Upper lobe of right lung (tissue), 1 donor: Measurements from ENCODE around the gene POT1. TPM values are rescaled to one million over a fixed set of nuclear protein-coding genes. Genes with fewer than 3 reads are reported as not detected.

Experiments
- ATAC-seq: fragments of 200-7000 bp; cut with Tn5 transposase; one replicate; pipeline ENCODE4 v1.9.1; 2020; ENCODE audit warnings: mild to moderate bottlenecking, moderate library complexity
- DNase-seq: peaks from one replicate; pipeline ENCODE4 v3.0.0-alpha.2; 2020
- H3K27ac ChIP-seq: fragments of 200-600 bp; one replicate; pipeline ENCODE4 v1.8.0; 2022
- H3K27me3 ChIP-seq: fragments of 200-600 bp; one replicate; pipeline ENCODE4 v1.8.0; 2022; ENCODE audit warnings: mild to moderate bottlenecking
- H3K36me3 ChIP-seq: fragments of 200-600 bp; one replicate; pipeline ENCODE4 v1.8.0; 2022
- H3K4me1 ChIP-seq: fragments of 200-600 bp; one replicate; pipeline ENCODE4 v1.8.0; 2022
- H3K4me3 ChIP-seq: fragments of 200-600 bp; one replicate; pipeline ENCODE4 v1.8.0; 2022; ENCODE audit warnings: mild to moderate bottlenecking
- H3K9me3 ChIP-seq: fragments of 200-600 bp; one replicate; pipeline ENCODE4 v1.8.0; 2022
- intact Hi-C: fragments of 100-400 bp; cut with DNase I; formaldehyde crosslinking; loops from one replicate; pipeline ENCODE4 v1.11.0; 2022
- total RNA-seq: library from RNA; stranded (reverse); fragmentation: NEBNext Ultra II Directional; extraction: Animal tissue kit (Norgen Biotek cat#: 25700); gene quantifications from one replicate; pipeline ENCODE4 v1.2.1, GENCODE V29; 2021
- TF ChIP-seq, protein P1 (sequence below): fragments of 200-600 bp; IDR thresholded peaks from one replicate; pipeline ENCODE4 v1.8.0; 2022; ENCODE audit warnings: antibody characterized with exemption
- donor health status: DM: no; HTN: yes; CAD: no; lungs with severe emphysema.

POT1 gene
- total RNA-seq, 1 donor from 2014 or later: 15.7 TPM

DNA sequence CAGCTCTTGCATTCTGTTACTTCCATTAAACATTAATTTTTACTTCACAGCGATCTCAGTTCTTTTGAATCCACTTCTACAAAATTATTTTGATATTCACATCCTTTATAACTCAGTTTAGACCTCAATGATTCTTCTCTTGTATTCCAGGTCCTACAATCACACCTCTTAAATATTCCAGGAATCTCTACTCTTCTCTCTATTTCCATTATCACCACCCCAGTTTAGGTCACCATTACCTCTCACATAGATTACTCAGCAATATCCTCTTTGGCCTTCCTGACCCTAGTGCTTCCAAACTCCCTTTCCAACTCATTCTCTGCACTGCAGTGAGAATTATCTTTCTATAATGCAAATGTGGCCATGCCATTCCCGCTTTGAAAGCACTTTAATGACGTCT lies 136.9 kb downstream of the POT1 start:
- no peak for DNase-seq

DNA sequence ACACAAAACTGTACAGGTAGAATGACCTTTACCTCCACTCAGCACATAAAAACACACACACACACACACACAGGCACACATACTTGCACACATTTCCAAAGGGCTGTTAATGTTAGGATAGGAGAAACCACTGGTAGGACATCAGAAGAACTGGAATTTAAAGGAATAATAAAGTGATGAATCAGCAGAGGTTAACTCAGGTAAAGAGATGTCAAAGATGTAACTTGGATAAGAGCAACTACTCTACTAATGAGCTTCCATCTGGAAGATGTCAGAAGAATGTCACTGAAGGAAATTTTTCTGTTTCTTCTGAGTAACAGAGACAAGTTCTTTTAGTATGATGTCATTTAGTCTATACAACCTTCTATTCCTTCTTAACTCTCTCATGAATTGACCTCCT lies 137.6 kb downstream of the POT1 start:
- Histone ChIP-seq H3K27ac (no peak overlapping the region), H3K27me3 (no peaks in the 10 kb centered on the region), H3K9me3 (no peaks in the 10 kb centered on the region), H3K4me3 (no peak overlapping the region), H3K36me3 (no peaks in the 10 kb centered on the region), H3K4me1 (no peaks in the 10 kb centered on the region)
- intact Hi-C loops: no loop called here
- ATAC-seq (no peak), DNase-seq (no peak)
- TF ChIP-seq, protein P1, sequence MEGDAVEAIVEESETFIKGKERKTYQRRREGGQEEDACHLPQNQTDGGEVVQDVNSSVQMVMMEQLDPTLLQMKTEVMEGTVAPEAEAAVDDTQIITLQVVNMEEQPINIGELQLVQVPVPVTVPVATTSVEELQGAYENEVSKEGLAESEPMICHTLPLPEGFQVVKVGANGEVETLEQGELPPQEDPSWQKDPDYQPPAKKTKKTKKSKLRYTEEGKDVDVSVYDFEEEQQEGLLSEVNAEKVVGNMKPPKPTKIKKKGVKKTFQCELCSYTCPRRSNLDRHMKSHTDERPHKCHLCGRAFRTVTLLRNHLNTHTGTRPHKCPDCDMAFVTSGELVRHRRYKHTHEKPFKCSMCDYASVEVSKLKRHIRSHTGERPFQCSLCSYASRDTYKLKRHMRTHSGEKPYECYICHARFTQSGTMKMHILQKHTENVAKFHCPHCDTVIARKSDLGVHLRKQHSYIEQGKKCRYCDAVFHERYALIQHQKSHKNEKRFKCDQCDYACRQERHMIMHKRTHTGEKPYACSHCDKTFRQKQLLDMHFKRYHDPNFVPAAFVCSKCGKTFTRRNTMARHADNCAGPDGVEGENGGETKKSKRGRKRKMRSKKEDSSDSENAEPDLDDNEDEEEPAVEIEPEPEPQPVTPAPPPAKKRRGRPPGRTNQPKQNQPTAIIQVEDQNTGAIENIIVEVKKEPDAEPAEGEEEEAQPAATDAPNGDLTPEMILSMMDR: no peak

More for the DNA sequence above, 136.9 kb downstream of the POT1 start:
- Histone ChIP-seq H3K4me3 (no peak overlapping the region), H3K4me1 (no peaks in the 10 kb centered on the region), H3K36me3 (no peaks in the 10 kb centered on the region), H3K27ac (no peak overlapping the region), H3K27me3 (no peaks in the 10 kb centered on the region), H3K9me3 (no peaks in the 10 kb centered on the region)
- intact Hi-C loops: no loop called here
- ATAC-seq: no peak
- TF ChIP-seq, protein P1: no peak

DNA sequence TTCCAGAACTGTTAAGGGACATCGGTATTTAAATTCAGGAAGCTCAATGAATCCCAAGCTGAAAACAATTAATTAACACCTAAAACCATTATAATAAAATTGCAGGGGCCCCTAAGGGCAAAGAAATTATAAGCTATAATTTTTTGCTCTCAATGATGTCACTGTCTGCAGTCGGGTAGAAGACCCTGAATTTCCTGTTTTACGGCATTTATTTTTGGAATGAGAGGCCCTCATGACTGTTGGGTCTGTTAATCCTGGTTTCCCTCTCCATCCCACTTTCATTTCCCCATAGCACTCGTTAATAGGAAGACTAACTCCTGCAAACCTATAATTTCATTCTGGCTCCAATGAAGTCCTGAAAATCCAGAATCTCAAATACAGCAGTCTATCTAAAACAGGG lies 138.2 kb downstream of the POT1 start:
- TF ChIP-seq, protein P1: no peak
- H3K4me3 ChIP-seq: no peak overlapping the region
- DNase-seq (no peak), ATAC-seq (no peak)
- H3K27ac ChIP-seq: no peak overlapping the region
- intact Hi-C loops: no loop called here
- H3K4me1 ChIP-seq: no peaks in the 10 kb centered on the region
- H3K27me3 ChIP-seq: no peaks in the 10 kb centered on the region
- H3K9me3 ChIP-seq: no peaks in the 10 kb centered on the region
- no peaks in the 10 kb centered on the region for H3K36me3 ChIP-seq

DNA sequence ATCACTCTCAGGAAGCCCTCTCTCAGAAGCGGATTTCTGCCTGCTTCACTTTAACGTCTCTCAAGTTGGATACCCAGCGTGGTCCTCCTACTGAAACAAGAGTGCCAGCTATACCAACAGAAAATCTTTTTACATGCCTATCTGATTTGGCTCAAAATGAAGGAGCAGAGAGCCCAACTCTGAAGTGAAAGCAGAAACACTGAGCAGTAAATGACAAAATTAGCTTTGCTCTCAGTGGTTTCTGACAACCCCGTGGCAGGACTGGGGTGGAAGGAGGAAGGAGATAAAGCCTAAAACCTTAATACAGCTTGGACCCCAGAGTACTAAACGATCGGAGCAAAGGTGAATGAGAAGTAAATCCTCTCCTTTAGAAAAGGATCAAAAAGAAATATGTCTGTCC lies 139.0 kb downstream of the POT1 start:
- no peak for DNase-seq
- Histone ChIP-seq H3K4me3 (no peak overlapping the region), H3K9me3 (no peaks in the 10 kb centered on the region), H3K36me3 (no peaks in the 10 kb centered on the region), H3K4me1 (no peaks in the 10 kb centered on the region), H3K27me3 (no peaks in the 10 kb centered on the region), H3K27ac (no peak overlapping the region)
- TF ChIP-seq, protein P1: no peak
- intact Hi-C loops: no loop called here
- ATAC-seq: no peak

DNA sequence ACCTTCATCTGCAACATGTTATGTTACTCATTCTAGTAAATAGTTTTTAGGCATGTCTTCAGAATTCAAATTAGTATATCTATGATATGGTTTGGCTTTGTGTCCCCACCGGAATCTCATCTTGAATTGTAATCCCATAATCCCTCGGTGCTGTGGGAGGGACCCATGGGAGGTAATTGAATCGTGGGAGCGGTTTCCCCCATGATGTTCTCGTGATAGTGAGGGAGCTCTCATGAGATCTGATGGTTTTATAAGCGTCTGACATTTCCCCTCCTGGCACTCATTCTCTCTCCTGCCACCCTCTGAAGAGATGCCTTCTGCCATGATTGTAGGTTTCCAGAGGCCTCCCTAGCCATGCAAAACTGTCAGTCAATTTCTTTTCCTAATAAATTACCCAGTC lies 143.6 kb downstream of the POT1 start:
- no peak for DNase-seq
- no peaks in the 10 kb centered on the region for H3K27me3 ChIP-seq
- no peak overlapping the region for H3K4me3 ChIP-seq
- intact Hi-C loops: no loop called here
- H3K36me3 ChIP-seq: no peaks in the 10 kb centered on the region
- no peaks in the 10 kb centered on the region for H3K9me3 ChIP-seq
- ATAC-seq: no peak
- no peaks in the 10 kb centered on the region for H3K4me1 ChIP-seq
- TF ChIP-seq, protein P1: no peak
- no peak overlapping the region for H3K27ac ChIP-seq
